ENCODE data around the gene APBA3.
"Not testable (repeated sequence)": the region's sequence is repeated elsewhere in the genome, so short reads cannot be mapped to it uniquely, and the experiment has no call there.

Gene APBA3

GRCh38 chr19:3771000-3771905, 9.8 kb upstream of the APBA3 start:
- Histone ChIP-seq H3K27ac (ENCODE audit: insufficient read depth, low read depth, low read length, poor library complexity, severe bottlenecking) (no peak overlapping the region), H3K4me1 (ENCODE audit: control insufficient read depth, insufficient read depth, low read length) (peaks cover 15% of the 10 kb centered on the region), H3K9me3 (ENCODE audit: control insufficient read depth, low read length) (no peaks in the 10 kb centered on the region), H3K36me3 (ENCODE audit: control insufficient read depth, insufficient read depth, low read length) (no peaks in the 10 kb centered on the region), H3K27me3 (ENCODE audit: control insufficient read depth, insufficient read depth, low read length, poor library complexity, severe bottlenecking) (no peaks in the 10 kb centered on the region), H3K4me3 (ENCODE audit: insufficient read depth, low read depth, low read length) (no peak overlapping the region)
- WGBS, 2 experiments, result 74 to 76% methylated on average over 35 of the region's 35 CpGs

GRCh38 chr19:3770136-3770999, 8.9 kb upstream of the APBA3 start:
- Histone ChIP-seq H3K9me3 (ENCODE audit: control insufficient read depth, low read length) (no peaks in the 10 kb centered on the region), H3K36me3 (ENCODE audit: control insufficient read depth, insufficient read depth, low read length) (no peaks in the 10 kb centered on the region), H3K4me1 (ENCODE audit: control insufficient read depth, insufficient read depth, low read length) (peaks cover 15% of the 10 kb centered on the region), H3K27ac (ENCODE audit: insufficient read depth, low read depth, low read length, poor library complexity, severe bottlenecking) (no peak overlapping the region), H3K27me3 (ENCODE audit: control insufficient read depth, insufficient read depth, low read length, poor library complexity, severe bottlenecking) (no peaks in the 10 kb centered on the region), H3K4me3 (ENCODE audit: insufficient read depth, low read depth, low read length) (no peak overlapping the region)
- WGBS, 2 experiments, result 86 to 87% methylated on average over 53 of the region's 53 CpGs

GRCh38 chr19:3769494-3769893, 8.0 kb upstream of the APBA3 start:
- Histone ChIP-seq H3K4me3 (ENCODE audit: insufficient read depth, low read depth, low read length) (no peak overlapping the region), H3K9me3 (ENCODE audit: control insufficient read depth, low read length) (no peaks in the 10 kb centered on the region), H3K27ac (ENCODE audit: insufficient read depth, low read depth, low read length, poor library complexity, severe bottlenecking) (no peak overlapping the region), H3K36me3 (ENCODE audit: control insufficient read depth, insufficient read depth, low read length) (no peaks in the 10 kb centered on the region), H3K27me3 (ENCODE audit: control insufficient read depth, insufficient read depth, low read length, poor library complexity, severe bottlenecking) (no peaks in the 10 kb centered on the region), H3K4me1 (ENCODE audit: control insufficient read depth, insufficient read depth, low read length) (peaks cover 15% of the 10 kb centered on the region)
- WGBS, 2 experiments, result 86 to 89% methylated on average over 17 of the region's 17 CpGs

GRCh38 chr19:3768748-3769099, 7.2 kb upstream of the APBA3 start:
- WGBS, 2 experiments, result 93 to 96% methylated on average over 7 of the region's 7 CpGs
- no peaks in the 10 kb centered on the region for H3K27me3 ChIP-seq (ENCODE audit: control insufficient read depth, insufficient read depth, low read length, poor library complexity, severe bottlenecking)
- peaks cover 15% of the 10 kb centered on the region for H3K4me1 ChIP-seq (ENCODE audit: control insufficient read depth, insufficient read depth, low read length)
- H3K36me3 ChIP-seq (ENCODE audit: control insufficient read depth, insufficient read depth, low read length), result no peaks in the 10 kb centered on the region
- H3K27ac ChIP-seq (ENCODE audit: insufficient read depth, low read depth, low read length, poor library complexity, severe bottlenecking), result no peak overlapping the region
- no peak overlapping the region for H3K4me3 ChIP-seq (ENCODE audit: insufficient read depth, low read depth, low read length)
- H3K9me3 ChIP-seq (ENCODE audit: control insufficient read depth, low read length), result no peaks in the 10 kb centered on the region

- Histone ChIP-seq H3K4me3 (ENCODE audit: insufficient read depth, low read depth, low read length) (no peak overlapping the region), H3K27ac (ENCODE audit: insufficient read depth, low read depth, low read length, poor library complexity, severe bottlenecking) (no peak overlapping the region), H3K4me1 (ENCODE audit: control insufficient read depth, insufficient read depth, low read length) (peaks cover 15% of the 10 kb centered on the region), H3K27me3 (ENCODE audit: control insufficient read depth, insufficient read depth, low read length, poor library complexity, severe bottlenecking) (no peaks in the 10 kb centered on the region), H3K9me3 (ENCODE audit: control insufficient read depth, low read length) (no peaks in the 10 kb centered on the region), H3K36me3 (ENCODE audit: control insufficient read depth, insufficient read depth, low read length) (no peaks in the 10 kb centered on the region)
- 87 to 90% methylated on average over 25 of the region's 25 CpGs for WGBS, 2 experiments
Observed at GRCh38 chr19:3768015-3768747, 6.7 kb upstream of the APBA3 start.

- Histone ChIP-seq H3K27ac (ENCODE audit: insufficient read depth, low read depth, low read length, poor library complexity, severe bottlenecking) (no peak overlapping the region), H3K36me3 (ENCODE audit: control insufficient read depth, insufficient read depth, low read length) (no peaks in the 10 kb centered on the region), H3K4me1 (ENCODE audit: control insufficient read depth, insufficient read depth, low read length) (peaks cover 11% of the 10 kb centered on the region), H3K9me3 (ENCODE audit: control insufficient read depth, low read length) (no peaks in the 10 kb centered on the region), H3K27me3 (ENCODE audit: control insufficient read depth, insufficient read depth, low read length, poor library complexity, severe bottlenecking) (no peaks in the 10 kb centered on the region), H3K4me3 (ENCODE audit: insufficient read depth, low read depth, low read length) (no peak overlapping the region)
- 92 to 93% methylated on average over 23 of the region's 23 CpGs for WGBS, 2 experiments
Observed at GRCh38 chr19:3767050-3767449, 5.6 kb upstream of the APBA3 start.

GRCh38 chr19:3766520-3766919, 5.0 kb upstream of the APBA3 start:
- H3K4me1 ChIP-seq (ENCODE audit: control insufficient read depth, insufficient read depth, low read length), result peaks cover 6% of the 10 kb centered on the region
- no peak overlapping the region for H3K27ac ChIP-seq (ENCODE audit: insufficient read depth, low read depth, low read length, poor library complexity, severe bottlenecking)
- WGBS, 2 experiments, result 86 to 87% methylated on average over 7 of the region's 7 CpGs
- H3K36me3 ChIP-seq (ENCODE audit: control insufficient read depth, insufficient read depth, low read length), result no peaks in the 10 kb centered on the region
- H3K9me3 ChIP-seq (ENCODE audit: control insufficient read depth, low read length), result no peaks in the 10 kb centered on the region
- H3K4me3 ChIP-seq (ENCODE audit: insufficient read depth, low read depth, low read length), result no peak overlapping the region
- no peaks in the 10 kb centered on the region for H3K27me3 ChIP-seq (ENCODE audit: control insufficient read depth, insufficient read depth, low read length, poor library complexity, severe bottlenecking)

GRCh38 chr19:3765757-3766156, 4.3 kb upstream of the APBA3 start:
- WGBS, 2 experiments, result 94 to 97% methylated on average over 5 of the region's 5 CpGs
- H3K4me1 ChIP-seq (ENCODE audit: control insufficient read depth, insufficient read depth, low read length); H3K4me3 ChIP-seq (ENCODE audit: insufficient read depth, low read depth, low read length): not testable (repeated sequence)

GRCh38 chr19:3765121-3765520, 3.6 kb upstream of the APBA3 start:
- WGBS, 2 experiments, result 97% methylated on average over 12 of the region's 12 CpGs
- H3K27me3 ChIP-seq (ENCODE audit: control insufficient read depth, insufficient read depth, low read length, poor library complexity, severe bottlenecking), result no peaks in the 10 kb centered on the region
- H3K4me1 ChIP-seq (ENCODE audit: control insufficient read depth, insufficient read depth, low read length), result no peaks in the 10 kb centered on the region

More at GRCh38 chr19:3765757-3766156, 4.3 kb upstream of the APBA3 start:
- not testable (repeated sequence) for H3K36me3 ChIP-seq (ENCODE audit: control insufficient read depth, insufficient read depth, low read length); H3K27ac ChIP-seq (ENCODE audit: insufficient read depth, low read depth, low read length, poor library complexity, severe bottlenecking); H3K27me3 ChIP-seq (ENCODE audit: control insufficient read depth, insufficient read depth, low read length, poor library complexity, severe bottlenecking); H3K9me3 ChIP-seq (ENCODE audit: control insufficient read depth, low read length)

More at GRCh38 chr19:3765121-3765520, 3.6 kb upstream of the APBA3 start:
- H3K9me3 ChIP-seq (ENCODE audit: control insufficient read depth, low read length), result no peaks in the 10 kb centered on the region
- no peak overlapping the region for H3K4me3 ChIP-seq (ENCODE audit: insufficient read depth, low read depth, low read length)
- H3K27ac ChIP-seq (ENCODE audit: insufficient read depth, low read depth, low read length, poor library complexity, severe bottlenecking), result no peak overlapping the region
- H3K36me3 ChIP-seq (ENCODE audit: control insufficient read depth, insufficient read depth, low read length), result no peaks in the 10 kb centered on the region

Measured in ectodermal cell (in vitro differentiated cells).